Measurements from ENCODE around the gene IRF1. TPM values are rescaled to one million over a fixed set of nuclear protein-coding genes. Genes with fewer than 3 reads are reported as not detected.

Gene IRF1
- total and polyA plus RNA-seq, 4 donors: 32.9 to 141 (median 68.5) TPM

GRCh38 chr5:132433141-132433540 is 57.4 kb downstream of the IRF1 start:
- DNase-seq (no peak), ATAC-seq (ENCODE audit: insufficient read depth, low FRiP score) (no peak)
- Histone ChIP-seq H3K4me1 (ENCODE audit: control insufficient read depth in 5 of 5, insufficient read depth in 5 of 5, low read length in 5 of 5) (peaks cover 16 to 50% (median 29%) of the 10 kb centered on the region in 5 donors), H3K4me3 (no peak overlapping the region), H3K27me3 (ENCODE audit: control insufficient read depth in 3 of 3, insufficient read depth in 3 of 3, low read length in 2 of 3) (no peaks in the 10 kb centered on the region), H3K9ac (ENCODE audit: insufficient read depth in 1 of 2, low read length in 2 of 2) (no peak overlapping the region), H3K36me3 (ENCODE audit: control insufficient read depth in 4 of 4, insufficient read depth in 4 of 4, low read length in 4 of 4) (peaks cover 0 to 3% (median 0%) of the 10 kb centered on the region in 4 donors), H3K9me3 (ENCODE audit: control insufficient read depth in 4 of 4, insufficient read depth in 3 of 4, low read length in 3 of 4) (no peaks in the 10 kb centered on the region), H3K27ac (ENCODE audit: low read depth in 1 of 2, low read length in 1 of 2) (peak overlapping the region; percentile 35 to 57)
- WGBS, 2 donors: 94 to 98% methylated on average over 6 of the region's 6 CpGs
- TF ChIP-seq CTCF (IDR thresholded peaks at IDR 0.05; ENCODE audit: control extremely low read depth, extremely low read depth): no peak

- peaks cover 11 to 49% (median 26%) of the 10 kb centered on the region in 5 donors for H3K4me1 ChIP-seq (ENCODE audit: control insufficient read depth in 5 of 5, insufficient read depth in 5 of 5, low read length in 5 of 5)
- no peaks in the 10 kb centered on the region for H3K9me3 ChIP-seq (ENCODE audit: control insufficient read depth in 4 of 4, insufficient read depth in 3 of 4, low read length in 3 of 4)
- H3K36me3 ChIP-seq (ENCODE audit: control insufficient read depth in 4 of 4, insufficient read depth in 4 of 4, low read length in 4 of 4): peaks cover 0 to 3% (median 0%) of the 10 kb centered on the region in 4 donors
- no peak for TF ChIP-seq CTCF (IDR thresholded peaks at IDR 0.05; ENCODE audit: control extremely low read depth, extremely low read depth)
- ATAC-seq (ENCODE audit: insufficient read depth, low FRiP score) (no peak), DNase-seq (no peak)
- WGBS, 2 donors: 79% methylated on average over 4 of the region's 4 CpGs
- H3K27ac ChIP-seq (ENCODE audit: low read depth in 1 of 2, low read length in 1 of 2): no peak overlapping the region
- no peak overlapping the region for H3K4me3 ChIP-seq
- no peaks in the 10 kb centered on the region for H3K27me3 ChIP-seq (ENCODE audit: control insufficient read depth in 3 of 3, insufficient read depth in 3 of 3, low read length in 2 of 3)
- H3K9ac ChIP-seq (ENCODE audit: insufficient read depth in 1 of 2, low read length in 2 of 2): no peak overlapping the region
Observed at GRCh38 chr5:132431632-132432031, 58.9 kb downstream of the IRF1 start.

Small RNA genes lying within 50 kb of the gene (small RNA-seq; reads per million reads assigned to genes)
- not detected for gene RF00019 (ENCODE audit: low replicate concordance)

Other genes starting within 250 kb of the IRF1 start
- 10 to 100 TPM in 1 of 2 donors, 1 to 10 TPM in 1; 7.3 to 13.8 TPM for gene PDLIM4, start 233.1 kb downstream of the IRF1 start, total RNA-seq
- gene PDLIM4, start 233.1 kb downstream of the IRF1 start, polyA plus RNA-seq: 10 to 100 TPM in 1 of 2 donors, 1 to 10 TPM in 1; 8.3 to 10.9 TPM
- 10 to 100 TPM; 10.9 to 18.1 TPM for gene SLC22A4, start 196.4 kb downstream of the IRF1 start, total RNA-seq
- gene SLC22A4, start 196.4 kb downstream of the IRF1 start, polyA plus RNA-seq: 10 to 100 TPM in 1 of 2 donors, 1 to 10 TPM in 1; 3.6 to 15.7 TPM
- 10 to 100 TPM in 1 of 2 donors, 1 to 10 TPM in 1; 8.5 to 12.7 TPM for gene SLC22A5, start 121.1 kb downstream of the IRF1 start, total RNA-seq
- gene SLC22A5, start 121.1 kb downstream of the IRF1 start, polyA plus RNA-seq: 1 to 10 TPM; 4.6 to 7.2 TPM
- gene IL5, start 52.7 kb upstream of the IRF1 start, total RNA-seq: not detected
- not detected for gene IL5, start 52.7 kb upstream of the IRF1 start, polyA plus RNA-seq
- 10 to 100 TPM; 28.4 to 46.7 TPM for gene RAD50, start 66.2 kb upstream of the IRF1 start, total RNA-seq
- gene RAD50, start 66.2 kb upstream of the IRF1 start, polyA plus RNA-seq: 1 to 10 TPM; 8.2 to 9.3 TPM
- not detected for gene IL13, start 167.4 kb upstream of the IRF1 start, total RNA-seq
- under 1 TPM in 1 of 2 donors, not detected in 1; 0.14 TPM for gene IL13, start 167.4 kb upstream of the IRF1 start, polyA plus RNA-seq
- gene IL4, start 183.2 kb upstream of the IRF1 start, total RNA-seq: not detected
- not detected for gene IL4, start 183.2 kb upstream of the IRF1 start, polyA plus RNA-seq
- gene KIF3A, start 246.8 kb upstream of the IRF1 start, total RNA-seq: 10 to 100 TPM; 13.1 to 16.5 TPM
- gene KIF3A, start 246.8 kb upstream of the IRF1 start, polyA plus RNA-seq: 1 to 10 TPM; 3.1 to 5.2 TPM

Measured in lung (tissue), 13 donors.